HG03460 (cell line): ENCODE measurements around the gene NAALAD2.
"Not testable (repeated sequence)": the region's sequence is repeated elsewhere in the genome, so short reads cannot be mapped to it uniquely, and the experiment has no call there.

Source experiments
- ATAC-seq: cut with Tn5 transposase; IDR thresholded peaks from one replicate; pipeline ENCODE4 v1.9.1; 2021; ENCODE audit not compliant: unreplicated experiment

Gene NAALAD2

GRCh38 chr11:90189011-90189410 is 54.5 kb downstream of the NAALAD2 start:
- no peak for ATAC-seq

- ATAC-seq, result no peak
These were observed 58.6 kb downstream of the NAALAD2 start for GRCh38 chr11:90192869-90193582.

GRCh38 chr11:90197377-90197776 is 62.9 kb downstream of the NAALAD2 start:
- ATAC-seq, result no peak

GRCh38 chr11:90202342-90202741 is 67.9 kb downstream of the NAALAD2 start:
- ATAC-seq, result no peak

- ATAC-seq, result no peak
These were observed 69.9 kb downstream of the NAALAD2 start for GRCh38 chr11:90204407-90204806.

GRCh38 chr11:90204832-90205646 is 70.6 kb downstream of the NAALAD2 start:
- ATAC-seq, result peak; percentile 73

- not testable (repeated sequence) for ATAC-seq
These were observed 73.5 kb downstream of the NAALAD2 start for GRCh38 chr11:90207992-90208391.

GRCh38 chr11:90208857-90209256 is 74.4 kb downstream of the NAALAD2 start:
- no peak for ATAC-seq

GRCh38 chr11:90213322-90213721 is 78.9 kb downstream of the NAALAD2 start:
- ATAC-seq, result no peak

- no peak for ATAC-seq
These were observed 82.1 kb downstream of the NAALAD2 start for GRCh38 chr11:90216611-90217010.

GRCh38 chr11:90218606-90219005 is 84.1 kb downstream of the NAALAD2 start:
- no peak for ATAC-seq

- no peak for ATAC-seq
These were observed 85.0 kb downstream of the NAALAD2 start for GRCh38 chr11:90219438-90219837.

GRCh38 chr11:90220391-90220790 is 85.9 kb downstream of the NAALAD2 start:
- ATAC-seq, result no peak

- ATAC-seq, result no peak
These were observed 87.5 kb downstream of the NAALAD2 start for GRCh38 chr11:90221803-90222458.

- ATAC-seq, result peak; percentile 92
These were observed 88.2 kb downstream of the NAALAD2 start, which contains the start of gene CHORDC1 for GRCh38 chr11:90222459-90223247. Gene CHORDC1, minus strand, starts transcription at chr11:90223049. Its CDS starts 95 bp downstream, at chr11:90222954.

- peak; percentile 46 for ATAC-seq
These were observed 88.8 kb downstream of the NAALAD2 start for GRCh38 chr11:90223248-90223585.

GRCh38 chr11:90228056-90228455 is 93.6 kb downstream of the NAALAD2 start:
- ATAC-seq, result no peak

- ATAC-seq, result no peak
These were observed 95.3 kb downstream of the NAALAD2 start for GRCh38 chr11:90229791-90230190.

- ATAC-seq, result no peak
These were observed 100.5 kb downstream of the NAALAD2 start for GRCh38 chr11:90234977-90235376.

GRCh38 chr11:90235526-90235925 is 101.1 kb downstream of the NAALAD2 start:
- ATAC-seq, result no peak

GRCh38 chr11:90237004-90237403 is 102.5 kb downstream of the NAALAD2 start:
- ATAC-seq, result no peak
